A204.1 (cell line): ENCODE results near the gene CYYR1.
"Not testable (repeated sequence)": the region's sequence is repeated elsewhere in the genome, so short reads cannot be mapped to it uniquely, and the experiment has no call there.

Experiments used
- FAIRE-seq: peaks from 2 replicates; lab custom pipeline; 2012; peaks lifted over from hg19 to GRCh38; lab: Jason Lieb, UNC

The CYYR1 gene

GRCh38 chr21:26489781-26490180 lies 83.3 kb downstream of the CYYR1 start:
- FAIRE-seq, result no peak

GRCh38 chr21:26487981-26488480 lies 85.1 kb downstream of the CYYR1 start:
- no peak for FAIRE-seq

GRCh38 chr21:26473471-26473870 lies 99.6 kb downstream of the CYYR1 start:
- no peak for FAIRE-seq

DNA sequence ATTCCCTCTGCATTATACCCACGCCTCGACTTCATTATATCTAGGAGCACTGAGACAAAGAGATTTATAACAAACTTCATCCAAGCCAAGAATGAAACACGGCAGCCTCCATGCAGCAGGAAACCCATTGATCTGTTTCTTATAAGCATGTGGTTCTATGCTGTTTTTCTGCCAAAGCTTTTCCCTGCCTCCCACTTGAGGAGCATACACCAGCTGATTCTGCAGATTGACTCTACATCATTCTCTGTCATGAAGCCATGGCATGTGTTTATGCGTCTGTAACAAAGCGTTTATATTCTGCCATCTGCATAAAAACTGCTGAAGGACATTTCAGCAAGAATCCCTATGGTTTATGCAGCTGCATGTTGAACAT lies 102.0 kb downstream of the CYYR1 start:
- no peak for FAIRE-seq

GRCh38 chr21:26470351-26471098 lies 102.6 kb downstream of the CYYR1 start:
- FAIRE-seq, result no peak

- FAIRE-seq, result no peak
These were observed 103.3 kb downstream of the CYYR1 start for GRCh38 chr21:26469789-26470188.

- FAIRE-seq, result no peak
These were observed 107.2 kb downstream of the CYYR1 start for GRCh38 chr21:26465916-26466315.

DNA sequence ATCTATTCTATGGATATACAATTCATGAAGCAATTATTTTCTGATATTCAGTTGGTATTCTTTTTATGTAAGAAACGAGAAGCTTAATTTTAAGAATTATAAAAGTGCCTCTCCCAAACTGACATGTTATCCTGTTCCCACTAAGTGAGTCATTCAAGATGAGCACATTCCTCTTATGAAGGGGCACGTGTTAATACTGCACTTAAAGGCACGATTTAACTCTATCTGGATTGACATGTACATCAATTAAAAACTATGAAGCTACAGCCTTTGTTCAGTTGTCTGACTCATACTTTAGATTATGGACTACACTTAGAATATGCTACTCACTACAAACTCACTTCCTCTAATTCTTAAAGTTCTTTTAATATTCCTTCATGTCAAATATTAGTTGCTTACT lies 111.6 kb downstream of the CYYR1 start:
- no peak for FAIRE-seq

DNA sequence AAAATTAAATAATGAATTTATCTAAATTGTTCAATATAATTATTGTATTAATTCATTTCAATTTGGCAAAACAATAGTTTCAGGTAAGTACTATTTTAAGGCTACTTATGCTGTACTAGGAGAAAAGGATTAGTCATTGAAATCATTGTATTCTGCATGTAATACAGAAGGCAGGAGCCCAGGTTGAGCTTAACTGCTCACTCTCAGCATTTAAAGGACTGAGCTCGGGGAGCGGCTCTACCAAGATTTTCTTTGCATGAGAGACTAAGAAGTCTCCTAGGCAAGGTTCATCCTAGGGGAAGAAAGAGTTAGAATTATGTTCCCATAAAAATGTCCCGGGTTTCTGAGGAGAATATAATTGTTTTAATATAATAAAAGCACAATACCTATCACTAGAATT lies 112.5 kb downstream of the CYYR1 start:
- no peak for FAIRE-seq

DNA sequence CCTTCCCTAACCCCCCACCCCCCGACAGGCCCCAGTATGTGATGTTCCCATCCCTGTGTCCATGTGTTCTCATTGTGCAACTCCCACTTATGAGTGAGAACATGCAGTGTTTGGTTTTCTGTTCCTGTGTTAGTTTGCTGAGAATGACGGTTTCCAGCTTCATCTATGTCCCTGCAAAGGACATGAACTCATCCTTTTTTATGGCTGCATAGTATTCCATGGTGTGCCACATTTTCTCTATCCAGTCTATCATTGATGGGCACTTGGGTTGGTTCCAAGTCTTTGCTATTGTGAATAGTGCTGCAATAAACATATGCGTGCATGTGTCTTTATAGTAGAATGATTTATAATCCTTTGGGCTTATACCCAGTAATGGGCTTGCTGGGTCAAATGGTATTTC lies 114.2 kb downstream of the CYYR1 start:
- not testable (repeated sequence) for FAIRE-seq

DNA sequence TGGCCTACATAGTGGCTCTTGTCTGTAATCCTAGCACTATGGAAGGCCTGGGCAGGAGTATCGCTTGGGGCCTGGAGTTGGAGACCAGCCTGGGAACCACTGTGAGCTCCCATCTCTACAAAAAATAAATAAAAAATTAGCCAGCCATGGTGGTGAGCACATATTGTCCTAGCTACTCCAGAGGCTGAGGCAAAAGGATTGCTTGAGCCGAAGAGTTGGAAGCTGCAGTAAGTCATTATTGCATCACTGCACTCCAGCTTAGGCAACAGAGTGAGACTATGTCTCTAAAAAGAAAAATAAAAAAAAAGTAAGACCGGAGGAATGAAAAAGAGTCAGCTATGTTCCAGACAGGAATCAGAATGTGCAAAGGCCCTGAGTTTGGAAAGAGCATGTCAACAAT lies 115.3 kb downstream of the CYYR1 start:
- FAIRE-seq, result no peak

DNA sequence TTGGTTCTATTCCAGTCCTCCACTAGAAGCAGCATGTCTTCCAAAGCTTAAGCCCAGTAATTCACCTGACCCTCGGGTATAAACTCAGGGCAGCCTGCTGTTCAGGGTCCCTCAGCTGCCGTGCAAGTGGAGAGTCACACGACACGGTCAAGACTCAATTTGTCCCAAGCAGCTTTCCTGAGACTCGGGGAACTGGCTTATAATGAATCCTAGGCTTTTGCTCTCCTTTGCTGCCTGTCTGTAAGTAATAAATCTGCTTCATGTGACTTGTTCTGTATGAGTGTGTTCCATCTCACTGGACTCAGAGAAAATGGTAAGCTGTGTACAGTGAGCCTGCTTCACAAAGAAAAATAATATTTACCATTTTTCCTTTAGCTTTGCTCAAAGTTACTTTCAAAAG lies 119.8 kb downstream of the CYYR1 start:
- FAIRE-seq, result no peak

DNA sequence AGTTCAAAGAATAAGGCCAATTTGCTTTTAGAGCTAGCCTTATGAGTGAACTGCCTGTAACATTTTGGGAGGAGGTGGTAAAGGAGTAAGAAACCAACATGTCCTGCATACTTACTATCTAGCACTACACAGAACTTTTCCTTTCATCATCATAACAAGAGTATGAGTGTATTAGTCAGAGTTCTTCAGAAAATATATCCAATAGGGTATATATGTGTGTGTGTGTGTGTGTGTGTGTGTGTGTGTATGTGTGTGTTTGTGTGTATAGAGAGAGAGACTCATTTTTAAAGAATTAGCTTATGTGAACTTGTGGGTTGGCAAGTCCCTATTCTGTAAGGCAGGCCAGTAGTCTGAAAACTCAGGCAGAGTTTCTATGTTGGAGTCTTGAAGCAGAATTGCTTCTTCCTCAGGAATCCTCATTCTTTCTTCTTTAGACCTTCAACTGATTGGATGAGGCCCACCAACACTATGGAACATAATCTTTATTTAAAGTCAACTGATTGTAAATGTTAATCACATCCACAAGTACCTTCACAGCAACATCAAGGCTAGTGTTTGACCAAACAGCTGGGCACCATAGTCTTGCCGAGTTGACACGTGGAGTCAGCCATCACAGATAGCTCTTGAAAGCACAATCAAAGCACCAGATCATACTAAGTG lies 121.9 kb downstream of the CYYR1 start:
- no peak for FAIRE-seq

DNA sequence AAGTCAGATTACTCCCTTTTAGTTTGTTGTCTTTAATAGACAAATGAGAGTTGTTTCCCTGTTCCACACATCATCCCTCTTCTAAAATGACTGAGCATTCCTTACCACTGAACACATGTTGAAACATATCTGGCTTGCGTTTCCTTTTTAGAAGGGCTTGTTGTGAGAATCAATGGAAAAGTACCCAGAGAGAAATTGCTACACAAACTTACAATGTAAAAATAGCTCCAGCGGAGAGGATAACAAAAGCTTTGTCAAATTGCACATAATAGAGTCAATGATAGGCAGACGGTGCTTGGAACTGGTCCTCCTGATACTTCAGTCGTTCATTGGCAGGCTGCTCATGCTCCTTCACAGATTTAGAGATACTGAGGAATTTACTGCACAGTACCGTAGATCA lies 123.9 kb downstream of the CYYR1 start:
- no peak for FAIRE-seq

- FAIRE-seq, result no peak
These were observed 124.3 kb downstream of the CYYR1 start for GRCh38 chr21:26448751-26449150.

DNA sequence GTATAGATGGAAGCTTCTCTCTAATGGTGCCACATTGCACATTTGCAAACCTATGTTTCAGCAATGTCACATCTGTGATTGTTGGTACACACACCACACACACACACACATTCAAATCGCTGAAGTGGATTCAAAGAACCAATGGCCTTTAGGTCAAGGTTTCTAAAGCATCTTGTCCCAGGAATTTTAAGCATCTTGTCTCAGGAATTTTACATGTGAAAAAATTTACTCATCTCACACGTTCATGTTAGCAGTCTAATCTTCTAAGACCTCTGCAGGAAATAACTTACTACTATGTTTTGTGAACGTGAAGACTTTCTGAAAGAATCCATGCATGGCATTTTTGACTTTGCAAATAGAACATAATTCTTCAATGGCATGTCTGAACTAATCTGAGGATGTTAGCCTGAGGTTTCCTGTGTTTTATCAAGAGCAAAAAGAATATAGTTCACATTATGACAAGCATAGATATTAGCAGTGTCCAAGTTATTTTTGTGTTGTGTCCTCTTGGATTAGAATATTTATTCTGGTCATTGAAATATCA lies 125.1 kb downstream of the CYYR1 start:
- no peak for FAIRE-seq

GRCh38 chr21:26445440-26445839 lies 127.6 kb downstream of the CYYR1 start:
- no peak for FAIRE-seq

DNA sequence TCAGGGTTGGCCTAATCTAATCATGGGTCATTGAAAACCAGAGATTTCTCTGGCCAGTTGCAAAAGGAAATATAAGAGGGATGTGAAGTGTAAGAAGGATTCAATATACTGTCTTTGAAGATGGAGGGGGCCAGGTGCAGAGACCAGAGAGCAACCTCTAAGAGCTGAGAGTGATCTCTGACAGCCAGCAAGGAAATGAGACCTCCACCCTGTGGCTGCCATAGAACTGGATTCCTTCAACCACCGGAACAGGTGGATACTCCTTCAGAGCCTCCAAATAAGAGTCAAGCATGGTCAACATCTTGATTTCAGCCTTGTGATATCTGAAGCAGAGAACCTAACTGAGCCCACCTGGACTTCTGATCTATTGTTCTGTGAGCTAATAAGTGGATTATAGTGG lies 128.4 kb downstream of the CYYR1 start:
- no peak for FAIRE-seq

DNA sequence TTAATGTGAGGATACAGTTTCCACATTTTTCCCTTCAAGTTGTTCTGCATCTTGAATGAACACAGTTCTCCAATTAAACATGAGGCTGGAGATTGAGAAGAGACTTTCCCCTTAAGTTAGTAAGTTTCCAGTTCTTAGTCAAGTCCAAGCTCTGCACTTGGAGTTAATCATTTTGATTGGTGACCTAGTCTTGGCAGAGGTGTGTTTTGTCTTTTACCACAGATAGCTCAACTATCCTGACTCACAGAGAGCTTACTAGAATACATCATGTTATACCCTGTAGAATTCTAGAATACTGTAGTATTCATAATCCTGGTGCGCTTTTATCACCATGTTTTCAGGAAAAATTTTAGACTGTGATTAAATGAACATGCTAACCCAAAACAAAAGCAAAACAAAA lies 129.2 kb downstream of the CYYR1 start:
- FAIRE-seq, result no peak

DNA sequence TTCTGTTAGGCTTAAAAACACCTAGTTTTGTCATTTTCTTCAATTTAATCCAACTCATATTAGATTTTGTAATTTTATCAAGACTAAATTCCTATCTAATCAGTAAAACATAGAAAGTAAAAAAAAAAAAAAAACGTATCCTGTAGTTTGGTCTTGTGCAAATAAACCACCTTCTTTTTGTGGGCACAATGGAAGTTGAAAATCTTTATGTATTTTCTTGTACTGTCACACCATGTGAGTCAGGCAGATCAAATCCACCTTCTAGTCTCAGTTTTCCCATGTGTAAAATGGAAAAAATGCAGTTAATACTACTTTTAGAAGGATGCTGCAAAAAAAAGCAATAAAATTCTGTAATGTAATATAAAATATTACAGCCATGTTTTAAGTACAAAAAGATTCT lies 129.8 kb downstream of the CYYR1 start:
- no peak for FAIRE-seq

DNA sequence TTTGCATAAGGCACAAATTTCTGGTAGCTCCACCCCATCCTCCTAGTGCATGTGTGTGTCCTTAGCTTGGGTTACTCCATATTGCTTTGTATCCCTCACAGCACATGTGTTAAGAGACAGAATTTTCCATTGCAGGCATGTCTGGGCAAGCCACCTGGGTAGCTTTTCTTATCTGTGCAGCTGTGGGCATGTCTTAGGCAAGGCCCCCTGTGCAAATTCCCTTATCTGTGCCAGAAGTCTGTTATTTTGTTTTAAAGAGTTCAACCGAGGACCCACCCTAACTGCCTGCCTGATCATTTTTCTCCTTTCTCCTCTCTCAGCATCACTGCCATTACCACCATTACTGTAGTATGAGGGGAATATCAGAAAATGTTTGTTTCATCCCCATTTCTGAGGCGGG lies 131.9 kb downstream of the CYYR1 start:
- FAIRE-seq, result no peak

GRCh38 chr21:26438976-26439375 lies 134.1 kb downstream of the CYYR1 start:
- FAIRE-seq, result no peak

DNA sequence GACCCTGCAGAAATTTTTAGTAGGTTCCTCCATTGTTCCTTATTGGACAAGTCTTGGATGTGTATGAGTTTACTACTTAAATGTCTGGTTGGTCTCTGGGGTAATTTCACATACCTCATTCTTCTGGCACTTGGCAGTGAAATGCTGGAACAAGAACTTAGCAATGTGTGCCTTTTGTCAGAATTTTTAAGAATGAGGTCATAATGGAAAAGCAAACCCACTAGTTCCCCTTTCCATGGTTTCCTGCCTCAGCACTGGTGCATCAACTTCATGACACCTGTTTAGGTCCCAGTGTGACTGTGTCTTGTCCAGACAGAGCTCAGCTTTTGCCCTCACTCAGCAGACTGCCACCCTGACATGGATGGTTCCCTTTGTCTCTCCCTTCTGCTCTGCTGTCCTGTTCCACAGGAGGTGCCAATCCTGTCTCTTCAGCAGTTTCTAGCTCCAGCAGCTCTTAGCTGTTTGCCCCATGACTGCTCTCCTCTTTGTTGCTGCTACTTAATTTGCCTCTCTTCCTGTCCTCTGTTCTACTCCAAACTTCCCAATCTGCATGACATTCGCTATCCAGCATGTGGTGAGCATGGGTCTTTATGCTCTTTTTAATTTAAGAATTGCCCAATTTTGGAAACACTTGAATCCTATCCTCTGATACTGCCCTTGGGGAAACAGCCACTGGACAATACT lies 135.6 kb downstream of the CYYR1 start:
- no peak for FAIRE-seq
